K562 (cell line): ENCODE data around the gene ACOX1. TPM values are rescaled to one million over a fixed set of nuclear protein-coding genes. Genes with fewer than 3 reads are reported as not detected.

ENCODE experiments used
- BACH1 ChIP-seq: fragments of 200-800 bp; sonication (Bioruptor generic); IDR thresholded peaks from 2 replicates; pipeline ENCODE4 v1.6.1; 2016; ENCODE audit warnings: missing genetic modification characterization, missing compliant biosample characterization
- MAFK ChIP-seq: IDR thresholded peaks from 2 replicates; pipeline ENCODE4 v1.6.1; 2011; ENCODE audit warnings: low read length, improper control_type of control experiment
- NFE2L1 ChIP-seq: fragments of 450-650 bp; IDR thresholded peaks from 2 replicates; pipeline ENCODE4 v1.6.1; 2016; ENCODE audit warnings: missing genetic modification characterization, low read depth, mild to moderate bottlenecking, missing compliant biosample characterization, moderate library complexity, borderline replicate concordance
- POLR2AphosphoS2 ChIP-seq: IDR thresholded peaks from 2 replicates; pipeline ENCODE4 v1.6.1; 2012; ENCODE audit warnings: low read length, improper control_type of control experiment
- RBBP5 ChIP-seq: fragments of 200-600 bp; sonication (generic); IDR thresholded peaks from 2 replicates; pipeline ENCODE4 v1.6.1; 2012; ENCODE audit warnings: borderline replicate concordance, mild to moderate bottlenecking, low read length, control low read depth, inconsistent platforms; ENCODE audit not compliant: insufficient read depth, poor library complexity, severe bottlenecking
- RBM15 ChIP-seq: fragments of 200-400 bp; formaldehyde crosslinking; IDR thresholded peaks from 2 replicates; pipeline ENCODE4 v1.6.1; 2018; ENCODE audit warnings: mild to moderate bottlenecking, low read length, moderate library complexity; ENCODE audit not compliant: insufficient read depth
- STAG1 ChIP-seq: sonication (generic); formaldehyde crosslinking; IDR thresholded peaks from 2 replicates; pipeline ENCODE4 v1.5.0; 2020; ENCODE audit warnings: missing genetic modification reagents, borderline replicate concordance
- TCF3 ChIP-seq: sonication (generic); formaldehyde crosslinking; IDR thresholded peaks from 2 replicates; pipeline ENCODE4 v1.4.0; 2020; ENCODE audit warnings: mild to moderate bottlenecking, missing genetic modification reagents
- polyA plus RNA-seq, 8 experiments: library from polyadenylated mRNA; depleted of rRNA in 4 of 8; stranded (reverse) in 5 of 8; unstranded in 3 of 8; fragments of >200 nt; fragmentation: Nextera tagmentation in 2 of 8; fragmentation: Illumina TruSeq in 1 of 8; extraction: Ambion mirVana in 2 of 8; extraction: Trizol in 1 of 8; gene quantifications; 2 replicates each; pipeline versions ENCODE4 v1.2.1 to v1.2.3, GENCODE V29; 2011 to 2014; ENCODE audit warnings: inconsistent platforms in 1 of 8, missing spikeins in 1 of 8
- total RNA-seq, 7 experiments: library from RNA; depleted of rRNA in 6 of 7; stranded (reverse); fragments of >200 nt in 6 of 7; fragmentation: Illumina TruSeq in 2 of 7; extraction: Trizol in 2 of 7; gene quantifications; 2 replicates each; pipeline versions ENCODE4 v1.2.1 to v1.2.3, GENCODE V29; 2011 to 2021; ENCODE audit warnings: low replicate concordance in 1 of 7
- TF ChIP-seq, protein P1 (sequence below), 2 experiments: fragments of 200-800 bp in 1 of 2; sonication (Bioruptor generic) in 1 of 2; sonication (generic) in 1 of 2; formaldehyde crosslinking in 1 of 2; IDR thresholded peaks in 1 of 2; conservative IDR thresholded peaks in 1 of 2; 2 replicates each; pipeline versions ENCODE4 v1.5.0 to v1.6.1; 2016 to 2020; ENCODE audit warnings: missing compliant biosample characterization in 1 of 2, missing genetic modification characterization in 1 of 2, missing genetic modification reagents in 1 of 2
- TF ChIP-seq, protein P2 (sequence below): fragments of 150-350 bp; conservative IDR thresholded peaks from 2 replicates; pipeline ENCODE4 v1.6.1; 2014; ENCODE audit warnings: low read length
- TF ChIP-seq, protein P3 (sequence below): fragments of 450-650 bp; IDR thresholded peaks from 2 replicates; pipeline ENCODE4 v1.6.1; 2016

The ACOX1 gene
- total and polyA plus RNA-seq, 9 of the 15 experiments (the other 6 are each of a cell fraction or from before 2014, with no cell fraction given): 7.8 to 24.1 (median 14.5) TPM

DNA sequence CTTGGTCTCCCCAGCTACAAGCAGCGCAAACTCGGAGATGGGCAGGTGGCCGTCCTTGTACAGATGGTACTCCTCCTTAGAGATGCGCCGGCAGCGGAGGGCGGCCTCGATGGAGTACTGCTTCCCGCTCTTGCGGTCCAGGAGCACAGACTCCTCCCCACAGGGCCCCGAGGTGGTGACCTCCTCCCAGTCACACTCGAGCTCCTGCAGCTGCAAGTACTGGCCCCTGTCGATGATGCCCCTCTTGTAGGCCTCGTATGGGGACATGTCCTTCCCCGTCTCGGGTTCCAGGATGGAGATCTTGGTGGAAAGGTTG lies 28.8 kb upstream of the ACOX1 start (continued):
- TF ChIP-seq, protein P1, sequence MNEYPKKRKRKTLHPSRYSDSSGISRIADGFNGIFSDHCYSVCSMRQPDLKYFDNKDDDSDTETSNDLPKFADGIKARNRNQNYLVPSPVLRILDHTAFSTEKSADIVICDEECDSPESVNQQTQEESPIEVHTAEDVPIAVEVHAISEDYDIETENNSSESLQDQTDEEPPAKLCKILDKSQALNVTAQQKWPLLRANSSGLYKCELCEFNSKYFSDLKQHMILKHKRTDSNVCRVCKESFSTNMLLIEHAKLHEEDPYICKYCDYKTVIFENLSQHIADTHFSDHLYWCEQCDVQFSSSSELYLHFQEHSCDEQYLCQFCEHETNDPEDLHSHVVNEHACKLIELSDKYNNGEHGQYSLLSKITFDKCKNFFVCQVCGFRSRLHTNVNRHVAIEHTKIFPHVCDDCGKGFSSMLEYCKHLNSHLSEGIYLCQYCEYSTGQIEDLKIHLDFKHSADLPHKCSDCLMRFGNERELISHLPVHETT (CRISPR knock-in tag; conservative IDR thresholded peaks at IDR 0.05 in 1 of 2, IDR thresholded peaks at IDR 0.05 in 1 of 2): no peak
- TF ChIP-seq NFE2L1: no peak
- TF ChIP-seq MAFK: no peak
- TF ChIP-seq, protein P2, sequence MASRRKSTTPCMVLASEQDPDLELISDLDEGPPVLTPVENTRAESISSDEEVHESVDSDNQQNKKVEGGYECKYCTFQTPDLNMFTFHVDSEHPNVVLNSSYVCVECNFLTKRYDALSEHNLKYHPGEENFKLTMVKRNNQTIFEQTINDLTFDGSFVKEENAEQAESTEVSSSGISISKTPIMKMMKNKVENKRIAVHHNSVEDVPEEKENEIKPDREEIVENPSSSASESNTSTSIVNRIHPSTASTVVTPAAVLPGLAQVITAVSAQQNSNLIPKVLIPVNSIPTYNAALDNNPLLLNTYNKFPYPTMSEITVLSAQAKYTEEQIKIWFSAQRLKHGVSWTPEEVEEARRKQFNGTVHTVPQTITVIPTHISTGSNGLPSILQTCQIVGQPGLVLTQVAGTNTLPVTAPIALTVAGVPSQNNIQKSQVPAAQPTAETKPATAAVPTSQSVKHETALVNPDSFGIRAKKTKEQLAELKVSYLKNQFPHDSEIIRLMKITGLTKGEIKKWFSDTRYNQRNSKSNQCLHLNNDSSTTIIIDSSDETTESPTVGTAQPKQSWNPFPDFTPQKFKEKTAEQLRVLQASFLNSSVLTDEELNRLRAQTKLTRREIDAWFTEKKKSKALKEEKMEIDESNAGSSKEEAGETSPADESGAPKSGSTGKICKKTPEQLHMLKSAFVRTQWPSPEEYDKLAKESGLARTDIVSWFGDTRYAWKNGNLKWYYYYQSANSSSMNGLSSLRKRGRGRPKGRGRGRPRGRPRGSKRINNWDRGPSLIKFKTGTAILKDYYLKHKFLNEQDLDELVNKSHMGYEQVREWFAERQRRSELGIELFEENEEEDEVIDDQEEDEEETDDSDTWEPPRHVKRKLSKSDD: no peak
- TF ChIP-seq RBBP5: no peak
- TF ChIP-seq STAG1: no peak
- no peak for TF ChIP-seq POLR2AphosphoS2
- TF ChIP-seq TCF3 (CRISPR knock-in tag): no peak
- TF ChIP-seq RBM15: no peak
- TF ChIP-seq, protein P3, sequence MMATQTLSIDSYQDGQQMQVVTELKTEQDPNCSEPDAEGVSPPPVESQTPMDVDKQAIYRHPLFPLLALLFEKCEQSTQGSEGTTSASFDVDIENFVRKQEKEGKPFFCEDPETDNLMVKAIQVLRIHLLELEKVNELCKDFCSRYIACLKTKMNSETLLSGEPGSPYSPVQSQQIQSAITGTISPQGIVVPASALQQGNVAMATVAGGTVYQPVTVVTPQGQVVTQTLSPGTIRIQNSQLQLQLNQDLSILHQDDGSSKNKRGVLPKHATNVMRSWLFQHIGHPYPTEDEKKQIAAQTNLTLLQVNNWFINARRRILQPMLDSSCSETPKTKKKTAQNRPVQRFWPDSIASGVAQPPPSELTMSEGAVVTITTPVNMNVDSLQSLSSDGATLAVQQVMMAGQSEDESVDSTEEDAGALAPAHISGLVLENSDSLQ: no peak
- no peak for TF ChIP-seq BACH1 (tag)
